ENCODE data around the gene ISL1.

- TF ChIP-seq CREB1 (IDR thresholded peaks at IDR 0.05; ENCODE audit: low read depth): no peak
- TF ChIP-seq REST (IDR thresholded peaks at IDR 0.05; ENCODE audit: low read depth): no peak
- no peak for TF ChIP-seq YY1 (IDR thresholded peaks at IDR 0.05; ENCODE audit: low read depth)
These were observed 2.0 kb downstream of the ISL1 start for GRCh38 chr5:51385216-51385615.
